Right lobe of liver (tissue), 6 donors: ENCODE data around the gene RDH13. TPM values are rescaled to one million over a fixed set of nuclear protein-coding genes. Genes with fewer than 3 reads are reported as not detected.

Experiments used
- ATAC-seq, 4 donors: fragments of 200-7000 bp; cut with Tn5 transposase; one replicate each; pipeline ENCODE4 v1.9.1; 2020; ENCODE audit warnings: mild to moderate bottlenecking in 4 of 4, moderate library complexity in 4 of 4
- DNase-seq, 3 donors: peaks; one replicate each; pipeline ENCODE4 v3.0.0-alpha.2; 2020
- H3K27ac ChIP-seq, 3 donors: fragments of 200-600 bp; one replicate each; pipeline ENCODE4 v1.8.0; 2022
- H3K27me3 ChIP-seq, 2 donors: fragments of 200-600 bp; one replicate each; pipeline ENCODE4 v1.8.0; 2022
- H3K36me3 ChIP-seq, 4 donors: fragments of 200-600 bp; sonication (generic) in 1 of 4; one replicate each; pipeline versions ENCODE4 v1.5.1 to v1.8.0; 2017 to 2022; ENCODE audit warnings: control low read depth in 1 of 4
- H3K4me1 ChIP-seq, 4 donors: fragments of 200-600 bp; sonication (generic) in 1 of 4; one replicate each; pipeline versions ENCODE4 v1.5.1 to v1.8.0; 2017 to 2022; ENCODE audit warnings: control low read depth in 1 of 4
- H3K4me3 ChIP-seq, 3 donors: fragments of 200-600 bp; one replicate each; pipeline ENCODE4 v1.8.0; 2022
- H3K9me3 ChIP-seq, 4 donors: fragments of 200-600 bp; sonication (generic) in 1 of 4; one replicate each; pipeline versions ENCODE4 v1.5.1 to v1.8.0; 2017 to 2022; ENCODE audit warnings: control low read depth in 1 of 4
- POLR2A ChIP-seq: fragments of 450-650 bp; IDR thresholded peaks from one replicate; pipeline ENCODE4 v1.6.1; 2017; ENCODE audit warnings: antibody characterized with exemption, mild to moderate bottlenecking
- WGBS: methylation state at CpG from one replicate; pipeline ENCODE4 v1.1.6; 2018; ENCODE audit warnings: low coverage, low lambda C conversion rate; ENCODE audit not compliant: insufficient coverage; ENCODE audit errors: missing lambda C conversion rate; 5-methylcytosine and 5-hydroxymethylcytosine counted together
- intact Hi-C, 2 donors: fragments of 100-400 bp; cut with DNase I; formaldehyde crosslinking; loops; one replicate each; pipeline versions ENCODE4 v1.11.2 to v1.14.1; 2022
- total RNA-seq, 6 experiments: library from RNA; depleted of rRNA in 2 of 6; stranded (reverse); fragments of >200 nt in 2 of 6; fragmentation: NEBNext Ultra II Directional in 3 of 6; extraction: Animal tissue kit (Norgen Biotek cat#: 25700) in 3 of 6; gene quantifications; one replicate each; pipeline versions ENCODE4 v1.1.0 to v1.2.4, GENCODE V29; 2016 to 2023
- TF ChIP-seq, protein P1 (sequence below), 4 donors: fragments of 200-600 bp in 3 of 4; fragments of 450-650 bp in 1 of 4; IDR thresholded peaks; one replicate each; pipeline versions ENCODE4 v1.5.1 to v1.8.0; 2016 to 2022; ENCODE audit warnings: antibody characterized with exemption in 4 of 4, mild to moderate bottlenecking in 2 of 4
- donor health status: DM: no; HTN: yes; CAD: no.
- donor health status: DM: no; HTN: no; CAD: no.
- donor health status: DM: no; HTN: no; CAD: no.
- donor health status: DM: no; HTN: yes; CAD: no.
- donor health status: DM: no; HTN: yes; CAD: no.

Gene RDH13
- total RNA-seq, 6 experiments from 2014 or later = 7.7 to 16.8 (median 12.1) TPM

DNA sequence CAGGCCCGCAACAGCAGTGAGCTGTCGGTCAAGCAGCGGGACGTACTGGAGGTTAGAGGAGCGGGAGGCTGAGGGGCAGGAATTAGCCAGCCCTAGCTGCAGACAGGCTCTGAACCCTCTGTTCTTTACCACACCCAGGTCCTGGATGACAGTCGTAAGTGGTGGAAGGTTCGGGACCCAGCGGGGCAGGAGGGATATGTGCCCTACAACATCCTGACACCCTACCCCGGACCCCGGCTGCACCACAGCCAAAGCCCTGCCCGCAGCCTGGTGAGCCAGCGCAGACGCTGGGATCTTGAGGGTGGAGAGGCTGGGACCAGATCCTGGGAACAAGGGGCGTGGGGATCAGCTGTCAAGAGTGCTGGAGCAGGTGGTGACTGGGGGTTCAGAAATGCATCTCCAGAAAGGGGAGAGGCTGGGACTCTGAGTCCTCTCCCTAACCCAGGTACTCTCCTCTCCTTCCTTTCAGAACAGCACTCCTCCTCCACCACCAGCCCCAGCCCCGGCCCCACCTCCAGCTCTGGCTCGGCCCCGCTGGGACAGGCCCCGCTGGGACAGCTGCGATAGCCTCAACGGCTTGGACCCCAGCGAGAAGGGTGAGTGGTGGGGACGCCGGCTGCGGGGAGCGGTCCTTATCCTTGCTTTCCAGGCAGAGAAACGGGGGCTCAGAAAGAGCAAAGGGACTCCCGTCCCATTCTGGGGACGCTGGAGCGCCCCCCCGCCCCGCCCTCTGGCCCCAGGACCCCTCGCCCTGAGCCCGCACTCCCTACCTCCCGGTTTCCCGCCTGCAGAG, 23.2 kb upstream of the RDH13 start:
- intact Hi-C loops = no loop called here
- H3K27me3 ChIP-seq = peaks cover 0 to 8% of the 10 kb centered on the region in 2 donors
- H3K27ac ChIP-seq = no peak overlapping the region
- peaks cover 0 to 3% (median 0%) of the 10 kb centered on the region in 4 donors for H3K36me3 ChIP-seq
- DNase-seq (no peak), ATAC-seq (no peak)
- peaks cover 0 to 15% (median 4%) of the 10 kb centered on the region in 4 donors for H3K4me1 ChIP-seq
- TF ChIP-seq, protein P1, sequence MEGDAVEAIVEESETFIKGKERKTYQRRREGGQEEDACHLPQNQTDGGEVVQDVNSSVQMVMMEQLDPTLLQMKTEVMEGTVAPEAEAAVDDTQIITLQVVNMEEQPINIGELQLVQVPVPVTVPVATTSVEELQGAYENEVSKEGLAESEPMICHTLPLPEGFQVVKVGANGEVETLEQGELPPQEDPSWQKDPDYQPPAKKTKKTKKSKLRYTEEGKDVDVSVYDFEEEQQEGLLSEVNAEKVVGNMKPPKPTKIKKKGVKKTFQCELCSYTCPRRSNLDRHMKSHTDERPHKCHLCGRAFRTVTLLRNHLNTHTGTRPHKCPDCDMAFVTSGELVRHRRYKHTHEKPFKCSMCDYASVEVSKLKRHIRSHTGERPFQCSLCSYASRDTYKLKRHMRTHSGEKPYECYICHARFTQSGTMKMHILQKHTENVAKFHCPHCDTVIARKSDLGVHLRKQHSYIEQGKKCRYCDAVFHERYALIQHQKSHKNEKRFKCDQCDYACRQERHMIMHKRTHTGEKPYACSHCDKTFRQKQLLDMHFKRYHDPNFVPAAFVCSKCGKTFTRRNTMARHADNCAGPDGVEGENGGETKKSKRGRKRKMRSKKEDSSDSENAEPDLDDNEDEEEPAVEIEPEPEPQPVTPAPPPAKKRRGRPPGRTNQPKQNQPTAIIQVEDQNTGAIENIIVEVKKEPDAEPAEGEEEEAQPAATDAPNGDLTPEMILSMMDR (IDR thresholded peaks at IDR 0.05) = no peak
- TF ChIP-seq POLR2A = no peak
- 11% methylated on average over 12 of the region's 35 CpGs for WGBS
- no peaks in the 10 kb centered on the region for H3K9me3 ChIP-seq
- peak overlapping the region in 2 of 3 donors; percentile 33 to 39 for H3K4me3 ChIP-seq

DNA sequence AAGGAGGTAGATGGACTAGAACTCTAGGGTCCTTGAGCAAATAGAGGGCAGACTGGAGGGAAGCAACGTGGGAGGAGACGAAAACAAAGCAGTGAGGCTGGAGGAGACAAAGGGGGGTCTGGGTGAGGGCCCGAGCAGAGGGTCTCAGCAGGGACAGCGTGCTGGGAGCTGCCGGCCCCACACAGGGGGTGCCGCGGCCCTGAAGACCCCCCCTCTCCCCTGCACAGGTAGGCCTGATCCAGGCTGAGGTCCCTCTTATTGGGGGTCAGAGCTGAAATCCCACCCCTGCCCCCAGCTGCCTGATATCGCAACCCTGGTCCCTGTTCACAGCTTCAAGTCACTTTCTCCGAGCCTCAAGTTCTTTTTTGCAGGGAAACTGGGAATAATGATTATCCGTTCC, 21.5 kb upstream of the RDH13 start:
- intact Hi-C loops = no loop called here
- TF ChIP-seq POLR2A = no peak
- TF ChIP-seq, protein P1 (IDR thresholded peaks at IDR 0.05) = no peak
- H3K9me3 ChIP-seq = no peaks in the 10 kb centered on the region
- ATAC-seq (no peak), DNase-seq (no peak)
- H3K36me3 ChIP-seq = no peaks in the 10 kb centered on the region
- 53% methylated on average over 5 of the region's 10 CpGs for WGBS
- H3K4me3 ChIP-seq = no peak overlapping the region
- peaks cover 0 to 8% of the 10 kb centered on the region in 2 donors for H3K27me3 ChIP-seq
- peaks cover 0 to 20% (median 4%) of the 10 kb centered on the region in 4 donors for H3K4me1 ChIP-seq
- no peak overlapping the region for H3K27ac ChIP-seq

GRCh38 chr19:55083004-55083850, 20.3 kb upstream of the RDH13 start:
- TF ChIP-seq POLR2A = no peak
- TF ChIP-seq, protein P1 (IDR thresholded peaks at IDR 0.05) = no peak
- H3K4me1 ChIP-seq = peaks cover 0 to 20% (median 4%) of the 10 kb centered on the region in 4 donors
- H3K9me3 ChIP-seq = no peaks in the 10 kb centered on the region
- 40% methylated on average over 10 of the region's 42 CpGs for WGBS
- intact Hi-C loops = no loop called here
- H3K4me3 ChIP-seq = no peak overlapping the region
- peak in 1 of 3 donors; percentile 2 for DNase-seq
- no peak for ATAC-seq
- peaks cover 0 to 8% of the 10 kb centered on the region in 2 donors for H3K27me3 ChIP-seq
- H3K27ac ChIP-seq = no peak overlapping the region
- no peaks in the 10 kb centered on the region for H3K36me3 ChIP-seq

GRCh38 chr19:55082020-55082851, 19.3 kb upstream of the RDH13 start:
- H3K36me3 ChIP-seq = no peaks in the 10 kb centered on the region
- H3K4me1 ChIP-seq = peaks cover 0 to 12% (median under 1%) of the 10 kb centered on the region in 4 donors
- H3K27me3 ChIP-seq = peaks cover 0 to 8% of the 10 kb centered on the region in 2 donors
- ATAC-seq (no peak), DNase-seq (peak in 1 of 3 donors; percentile 11)
- no peaks in the 10 kb centered on the region for H3K9me3 ChIP-seq
- TF ChIP-seq POLR2A = no peak
- TF ChIP-seq, protein P1 (IDR thresholded peaks at IDR 0.05) = no peak
- intact Hi-C loops = no loop called here
- no peak overlapping the region for H3K27ac ChIP-seq
- no peak overlapping the region for H3K4me3 ChIP-seq
- 9% methylated on average over 26 of the region's 64 CpGs for WGBS
